ENCODE measurements around the gene ZNF135.

DNA sequence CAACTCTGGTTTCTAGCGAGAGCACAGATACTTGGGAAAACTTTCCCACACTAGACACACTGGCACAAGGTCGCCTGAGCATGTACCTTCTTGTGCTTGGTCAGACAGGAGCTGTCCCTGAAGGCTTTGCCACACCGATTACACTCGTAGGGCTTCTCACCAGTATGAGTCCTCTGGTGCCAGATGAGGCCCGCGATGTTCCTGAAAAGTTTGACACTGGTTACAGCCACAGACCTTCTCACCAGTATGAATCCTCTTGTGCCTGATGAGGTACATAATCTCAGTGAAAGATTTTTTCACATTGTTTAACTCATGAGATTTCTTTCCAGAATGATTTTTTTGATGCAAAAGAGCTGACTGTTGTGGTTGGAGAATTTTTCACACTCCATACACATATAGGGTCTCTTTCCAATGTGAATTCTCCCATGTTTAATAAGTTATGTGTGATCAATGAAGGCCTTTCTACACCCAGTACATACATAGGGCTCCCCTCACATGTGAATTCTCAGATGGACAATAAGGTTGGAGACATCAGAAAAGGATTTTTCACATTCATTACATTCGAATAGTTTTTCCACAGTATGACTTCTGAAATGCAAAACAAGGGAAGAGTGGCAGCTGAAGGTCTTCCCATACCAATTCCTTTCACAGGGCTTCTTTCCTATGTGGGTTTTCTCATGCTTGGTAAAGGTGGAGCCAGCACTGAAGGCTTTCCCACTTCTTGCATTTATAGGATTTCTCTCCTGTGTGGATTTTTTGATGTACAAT is 48.9 kb downstream of the ZNF135 start:
- TF ChIP-seq, protein P1, sequence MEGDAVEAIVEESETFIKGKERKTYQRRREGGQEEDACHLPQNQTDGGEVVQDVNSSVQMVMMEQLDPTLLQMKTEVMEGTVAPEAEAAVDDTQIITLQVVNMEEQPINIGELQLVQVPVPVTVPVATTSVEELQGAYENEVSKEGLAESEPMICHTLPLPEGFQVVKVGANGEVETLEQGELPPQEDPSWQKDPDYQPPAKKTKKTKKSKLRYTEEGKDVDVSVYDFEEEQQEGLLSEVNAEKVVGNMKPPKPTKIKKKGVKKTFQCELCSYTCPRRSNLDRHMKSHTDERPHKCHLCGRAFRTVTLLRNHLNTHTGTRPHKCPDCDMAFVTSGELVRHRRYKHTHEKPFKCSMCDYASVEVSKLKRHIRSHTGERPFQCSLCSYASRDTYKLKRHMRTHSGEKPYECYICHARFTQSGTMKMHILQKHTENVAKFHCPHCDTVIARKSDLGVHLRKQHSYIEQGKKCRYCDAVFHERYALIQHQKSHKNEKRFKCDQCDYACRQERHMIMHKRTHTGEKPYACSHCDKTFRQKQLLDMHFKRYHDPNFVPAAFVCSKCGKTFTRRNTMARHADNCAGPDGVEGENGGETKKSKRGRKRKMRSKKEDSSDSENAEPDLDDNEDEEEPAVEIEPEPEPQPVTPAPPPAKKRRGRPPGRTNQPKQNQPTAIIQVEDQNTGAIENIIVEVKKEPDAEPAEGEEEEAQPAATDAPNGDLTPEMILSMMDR (IDR thresholded peaks at IDR 0.05; ENCODE audit: insufficient read depth, low read length): no peak
- TF ChIP-seq POLR2AphosphoS5 (IDR thresholded peaks at IDR 0.05; ENCODE audit: low read depth) (no peak), GABPA (IDR thresholded peaks at IDR 0.05; ENCODE audit: low read depth) (no peak), REST (IDR thresholded peaks at IDR 0.05; ENCODE audit: insufficient replicate concordance, low read depth) (no peak), SPI1 (IDR thresholded peaks at IDR 0.05; ENCODE audit: borderline replicate concordance, low read depth) (no peak)

All from HL-60 (cell line).